Panc1 (cell line): ENCODE results near the gene MYO5B. TPM values are rescaled to one million over a fixed set of nuclear protein-coding genes. Genes with fewer than 3 reads are reported as not detected.

Experiments used
- ATAC-seq: fragments of 200-7000 bp; cut with Tn5 transposase; 2 replicates; pipeline ENCODE4 v1.9.1; 2020; ENCODE audit warnings: mild to moderate bottlenecking, moderate library complexity
- BruUV-seq: library from RNA; stranded (reverse); fragments of 400-500 nt; replicated peaks from 2 replicates; lab custom pipeline; 2021; lab: Mats Ljungman, UMichigan
- CTCF ChIA-PET: fragments of 300-600 bp; sonication (Branson Sonifier 250); formaldehyde crosslinking; loops from one replicate; lab custom pipeline; 2022; ENCODE audit warnings: antibody characterized with exemption; lab: Charles Lee
- POLR2A ChIA-PET: fragments of 300-600 bp; sonication (Branson Sonifier 250); formaldehyde crosslinking; loops from one replicate; lab custom pipeline; 2022; ENCODE audit warnings: antibody characterized with exemption; lab: Charles Lee
- DNase-seq: peaks from one replicate; pipeline ENCODE4 v3.0.0-alpha.2; 2010; ENCODE audit warnings: low read depth, low spot score
- H3K27ac ChIP-seq: 2 replicates; pipeline ENCODE4 v1.5.1; 2011; ENCODE audit warnings: mild to moderate bottlenecking, low read length, inconsistent platforms
- H3K27me3 ChIP-seq: fragments of 200-500 bp; sonication (Bioruptor generic); 2 replicates; pipeline ENCODE4 v1.6.0; 2014; ENCODE audit warnings: low read length, inconsistent platforms; ENCODE audit not compliant: control insufficient read depth, insufficient read depth
- H3K36me3 ChIP-seq: fragments of 200-500 bp; sonication (Bioruptor generic); 2 replicates; pipeline ENCODE4 v1.5.1; 2014; ENCODE audit warnings: inconsistent platforms, mild to moderate bottlenecking, low read length, moderate library complexity; ENCODE audit not compliant: control insufficient read depth, insufficient read depth
- H3K4me1 ChIP-seq: 2 replicates; pipeline ENCODE4 v1.5.1; 2011; ENCODE audit warnings: inconsistent platforms, mild to moderate bottlenecking, low read length, moderate library complexity; ENCODE audit not compliant: control insufficient read depth, insufficient read depth
- H3K4me3 ChIP-seq, 2 experiments: 2 replicates each; pipeline ENCODE4 v1.5.1; 2011 to 2012; ENCODE audit warnings: low read depth in 2 of 2, low read length in 2 of 2, mild to moderate bottlenecking in 2 of 2, inconsistent platforms in 1 of 2, moderate library complexity in 1 of 2
- H3K9me3 ChIP-seq: fragments of 200-500 bp; sonication (Bioruptor generic); 2 replicates; pipeline ENCODE4 v1.5.1; 2014; ENCODE audit warnings: low read depth, mild to moderate bottlenecking, inconsistent platforms, low read length, moderate library complexity; ENCODE audit not compliant: control insufficient read depth, insufficient read depth
- POLR2AphosphoS5 ChIP-seq: IDR thresholded peaks from 2 replicates; pipeline ENCODE4 v1.6.1; 2012; ENCODE audit warnings: mild to moderate bottlenecking, low read depth, low read length, moderate library complexity
- SIN3A ChIP-seq: IDR thresholded peaks from 2 replicates; pipeline ENCODE4 v1.6.1; 2012; ENCODE audit warnings: low read depth, mild to moderate bottlenecking, low read length, moderate library complexity, borderline replicate concordance; ENCODE audit not compliant: insufficient read depth
- TCF7L2 ChIP-seq: IDR thresholded peaks from 2 replicates; pipeline ENCODE4 v1.6.1; 2011; ENCODE audit warnings: mild to moderate bottlenecking, low read depth, low read length, inconsistent platforms
- in situ Hi-C: cut with HindIII; loops from 2 replicates; pipeline ENCODE4 v1.10.0; 2016; ENCODE audit warnings: low sequenced_read_pairs, low pct_unique_long_range_greater_than_20kb
- intact Hi-C: fragments of 100-400 bp; cut with micrococcal nuclease; formaldehyde crosslinking; loops from one replicate; pipeline ENCODE4 v1.10.0; 2022; ENCODE audit not compliant: unreplicated experiment
- total RNA-seq: library from RNA; stranded (reverse); gene quantifications from one replicate; pipeline ENCODE4 v1.2.1, GENCODE V29; 2021; ENCODE audit not compliant: unreplicated experiment
- TF ChIP-seq, protein P1 (sequence below), 2 experiments: IDR thresholded peaks; 2 replicates each; pipeline ENCODE4 v1.6.1; 2011 to 2012; ENCODE audit warnings: low read depth in 2 of 2, control low read depth in 1 of 2, low read length in 1 of 2, mild to moderate bottlenecking in 1 of 2, moderate library complexity in 1 of 2; ENCODE audit not compliant: insufficient read depth in 1 of 2
- TF ChIP-seq, protein P2 (sequence below): fragments of 450-650 bp; IDR thresholded peaks from 2 replicates; pipeline ENCODE4 v1.5.1; 2017; ENCODE audit warnings: mild to moderate bottlenecking

MYO5B gene
- total RNA-seq, 1 experiment from 2014 or later = 0.31 TPM

DNA sequence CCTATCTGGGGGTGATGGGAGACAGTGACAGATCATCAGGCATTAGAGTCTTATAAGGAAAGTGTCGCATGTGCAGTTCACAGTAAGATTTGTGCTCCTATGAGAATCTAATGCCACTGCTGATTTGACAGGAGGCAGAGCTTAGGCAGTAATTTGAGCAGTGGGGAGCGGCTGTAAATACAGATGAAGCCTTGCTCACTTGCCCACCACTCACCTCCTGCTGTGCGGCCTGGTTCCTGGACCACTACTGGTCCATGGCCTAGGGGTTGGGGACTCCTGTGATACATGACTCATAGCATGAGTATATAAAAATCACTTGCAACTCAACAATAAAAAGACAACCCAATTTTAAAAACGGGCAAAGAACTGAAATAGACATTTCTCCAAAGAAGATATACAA lies 310.5 kb downstream of the MYO5B start:
- ATAC-seq = no peak
- H3K36me3 ChIP-seq = no peaks in the 10 kb centered on the region
- intact Hi-C loops = no loop called here

DNA sequence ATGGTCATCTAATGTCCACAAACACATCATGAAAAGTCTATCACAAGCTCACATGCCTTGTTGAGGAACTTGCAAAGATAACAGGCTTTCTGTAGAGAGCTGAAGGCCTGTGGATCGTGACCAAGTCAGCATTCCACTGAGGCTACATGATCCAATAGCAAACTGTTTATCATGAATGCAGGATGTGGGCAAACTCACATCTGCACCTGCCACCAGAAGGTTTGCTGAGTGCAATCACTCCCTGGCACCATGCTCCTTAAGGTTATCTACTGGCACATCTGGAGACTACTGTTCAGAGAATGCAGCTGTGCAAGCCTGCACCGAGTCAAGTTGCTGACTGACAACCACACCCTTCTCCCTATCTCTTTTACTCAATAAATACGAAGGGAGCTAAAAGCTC lies 314.3 kb downstream of the MYO5B start:
- ChIA-PET CTCF (no interaction called here), POLR2A (interaction anchor here (0.6 kb wide), 1 partner anchor 67 kb away, joined by 9 read pairs; the partner anchor contains the start of gene ACAA2)
- in situ Hi-C loops (no loop called here), intact Hi-C loops (no loop called here)
- Histone ChIP-seq H3K27ac (no peak overlapping the region), H3K4me3 (no peak overlapping the region), H3K36me3 (no peaks in the 10 kb centered on the region), H3K9me3 (no peaks in the 10 kb centered on the region), H3K4me1 (no peaks in the 10 kb centered on the region), H3K27me3 (peaks cover 5% of the 10 kb centered on the region; the same call in 1 of the 2 replicates)
- ATAC-seq = no peak
- TF ChIP-seq, protein P1, sequence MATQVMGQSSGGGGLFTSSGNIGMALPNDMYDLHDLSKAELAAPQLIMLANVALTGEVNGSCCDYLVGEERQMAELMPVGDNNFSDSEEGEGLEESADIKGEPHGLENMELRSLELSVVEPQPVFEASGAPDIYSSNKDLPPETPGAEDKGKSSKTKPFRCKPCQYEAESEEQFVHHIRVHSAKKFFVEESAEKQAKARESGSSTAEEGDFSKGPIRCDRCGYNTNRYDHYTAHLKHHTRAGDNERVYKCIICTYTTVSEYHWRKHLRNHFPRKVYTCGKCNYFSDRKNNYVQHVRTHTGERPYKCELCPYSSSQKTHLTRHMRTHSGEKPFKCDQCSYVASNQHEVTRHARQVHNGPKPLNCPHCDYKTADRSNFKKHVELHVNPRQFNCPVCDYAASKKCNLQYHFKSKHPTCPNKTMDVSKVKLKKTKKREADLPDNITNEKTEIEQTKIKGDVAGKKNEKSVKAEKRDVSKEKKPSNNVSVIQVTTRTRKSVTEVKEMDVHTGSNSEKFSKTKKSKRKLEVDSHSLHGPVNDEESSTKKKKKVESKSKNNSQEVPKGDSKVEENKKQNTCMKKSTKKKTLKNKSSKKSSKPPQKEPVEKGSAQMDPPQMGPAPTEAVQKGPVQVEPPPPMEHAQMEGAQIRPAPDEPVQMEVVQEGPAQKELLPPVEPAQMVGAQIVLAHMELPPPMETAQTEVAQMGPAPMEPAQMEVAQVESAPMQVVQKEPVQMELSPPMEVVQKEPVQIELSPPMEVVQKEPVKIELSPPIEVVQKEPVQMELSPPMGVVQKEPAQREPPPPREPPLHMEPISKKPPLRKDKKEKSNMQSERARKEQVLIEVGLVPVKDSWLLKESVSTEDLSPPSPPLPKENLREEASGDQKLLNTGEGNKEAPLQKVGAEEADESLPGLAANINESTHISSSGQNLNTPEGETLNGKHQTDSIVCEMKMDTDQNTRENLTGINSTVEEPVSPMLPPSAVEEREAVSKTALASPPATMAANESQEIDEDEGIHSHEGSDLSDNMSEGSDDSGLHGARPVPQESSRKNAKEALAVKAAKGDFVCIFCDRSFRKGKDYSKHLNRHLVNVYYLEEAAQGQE (IDR thresholded peaks at IDR 0.05; ENCODE audit: insufficient read depth in 1 of 2, low read depth in 2 of 2, low read length in 1 of 2) = no peak
- TF ChIP-seq SIN3A (no peak), POLR2AphosphoS5 (no peak), TCF7L2 (no peak)
- TF ChIP-seq, protein P2, sequence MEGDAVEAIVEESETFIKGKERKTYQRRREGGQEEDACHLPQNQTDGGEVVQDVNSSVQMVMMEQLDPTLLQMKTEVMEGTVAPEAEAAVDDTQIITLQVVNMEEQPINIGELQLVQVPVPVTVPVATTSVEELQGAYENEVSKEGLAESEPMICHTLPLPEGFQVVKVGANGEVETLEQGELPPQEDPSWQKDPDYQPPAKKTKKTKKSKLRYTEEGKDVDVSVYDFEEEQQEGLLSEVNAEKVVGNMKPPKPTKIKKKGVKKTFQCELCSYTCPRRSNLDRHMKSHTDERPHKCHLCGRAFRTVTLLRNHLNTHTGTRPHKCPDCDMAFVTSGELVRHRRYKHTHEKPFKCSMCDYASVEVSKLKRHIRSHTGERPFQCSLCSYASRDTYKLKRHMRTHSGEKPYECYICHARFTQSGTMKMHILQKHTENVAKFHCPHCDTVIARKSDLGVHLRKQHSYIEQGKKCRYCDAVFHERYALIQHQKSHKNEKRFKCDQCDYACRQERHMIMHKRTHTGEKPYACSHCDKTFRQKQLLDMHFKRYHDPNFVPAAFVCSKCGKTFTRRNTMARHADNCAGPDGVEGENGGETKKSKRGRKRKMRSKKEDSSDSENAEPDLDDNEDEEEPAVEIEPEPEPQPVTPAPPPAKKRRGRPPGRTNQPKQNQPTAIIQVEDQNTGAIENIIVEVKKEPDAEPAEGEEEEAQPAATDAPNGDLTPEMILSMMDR = no peak
- no peak for DNase-seq
- no TSS peak for BruUV-seq

More for the DNA sequence above, 310.5 kb downstream of the MYO5B start:
- in situ Hi-C loops = no loop called here
- POLR2A ChIA-PET = no interaction called here
- peaks cover 3% of the 10 kb centered on the region; the same call in 1 of the 2 replicates for H3K27me3 ChIP-seq
- no TSS peak for BruUV-seq
- no peak overlapping the region for H3K27ac ChIP-seq
- CTCF ChIA-PET = no interaction called here
- TF ChIP-seq, protein P1 (IDR thresholded peaks at IDR 0.05; ENCODE audit: insufficient read depth in 1 of 2, low read depth in 2 of 2, low read length in 1 of 2) = no peak
- TF ChIP-seq POLR2AphosphoS5 (no peak), SIN3A (no peak), TCF7L2 (no peak)
- TF ChIP-seq, protein P2 = no peak
- H3K4me1 ChIP-seq = no peaks in the 10 kb centered on the region
- no peak overlapping the region for H3K4me3 ChIP-seq
- DNase-seq = no peak
- H3K9me3 ChIP-seq = no peaks in the 10 kb centered on the region
